Mucosa of descending colon (tissue), 3 donors: ENCODE measurements around the gene CMC4. TPM values are rescaled to one million over a fixed set of nuclear protein-coding genes. Genes with fewer than 3 reads are reported as not detected.

Experiments used
- ATAC-seq: fragments of 200-7000 bp; cut with Tn5 transposase; one replicate; pipeline ENCODE4 v1.9.1; 2020; ENCODE audit warnings: mild to moderate bottlenecking, moderate library complexity
- DNase-seq, 3 donors: peaks; one replicate each; pipeline ENCODE4 v3.0.0-alpha.2; 2020
- H3K36me3 ChIP-seq: fragments of 200-600 bp; one replicate; pipeline ENCODE4 v1.8.0; 2021; ENCODE audit warnings: low read depth, mild to moderate bottlenecking
- H3K4me1 ChIP-seq: fragments of 200-600 bp; one replicate; pipeline ENCODE4 v1.8.0; 2021; ENCODE audit warnings: low read depth, mild to moderate bottlenecking
- H3K4me3 ChIP-seq: fragments of 200-600 bp; one replicate; pipeline ENCODE4 v1.8.0; 2021; ENCODE audit warnings: mild to moderate bottlenecking
- H3K9me3 ChIP-seq: fragments of 200-600 bp; one replicate; pipeline ENCODE4 v1.8.0; 2021; ENCODE audit warnings: mild to moderate bottlenecking
- CTCF ChIP-seq: fragments of 200-600 bp; IDR thresholded peaks from one replicate; pipeline ENCODE4 v1.8.0; 2022; ENCODE audit warnings: antibody characterized with exemption, mild to moderate bottlenecking
- intact Hi-C, 2 donors: fragments of 100-400 bp; cut with DNase I in 1 of 2; cut with micrococcal nuclease in 1 of 2; formaldehyde crosslinking; loops; one replicate each; pipeline versions ENCODE4 v1.11.0 to v1.11.1; 2022; cut with DNase I, micrococcal nuclease
- total RNA-seq, 3 donors: library from RNA; stranded (reverse); fragmentation: NEBNext Ultra II Directional in 2 of 3; extraction: Animal tissue kit (Norgen Biotek cat#: 25700) in 2 of 3; gene quantifications; one replicate each; pipeline versions ENCODE4 v1.2.1 to v1.2.4, GENCODE V29; 2021 to 2023
- donor health status: DM: no; HTN: no; CAD: no; lungs with moderate emphysema.
- donor health status: DM: no; HTN: no; CAD: no.
- donor health status: DM: no; HTN: yes; CAD: no.

Gene CMC4
- total RNA-seq, 3 donors from 2014 or later, result 1.9 to 5.2 (median 4.8) TPM

- TF ChIP-seq CTCF, result no peak
- DNase-seq, result no peak
- Histone ChIP-seq H3K36me3 (no peaks in the 10 kb centered on the region), H3K4me3 (no peak overlapping the region), H3K9me3 (no peaks in the 10 kb centered on the region), H3K4me1 (no peaks in the 10 kb centered on the region)
- ATAC-seq, result no peak
- intact Hi-C loops, result no loop called here
Measured at GRCh38 chrX:155026420-155026726, 44.6 kb downstream of the CMC4 start.

GRCh38 chrX:155023907-155024833 is 46.8 kb downstream of the CMC4 start:
- H3K4me3 ChIP-seq, result no peak overlapping the region
- intact Hi-C loops, result no loop called here
- no peak for TF ChIP-seq CTCF
- H3K36me3 ChIP-seq, result no peaks in the 10 kb centered on the region
- no peak for DNase-seq
- no peaks in the 10 kb centered on the region for H3K4me1 ChIP-seq
- H3K9me3 ChIP-seq, result no peaks in the 10 kb centered on the region
- no peak for ATAC-seq

- Histone ChIP-seq H3K36me3 (no peaks in the 10 kb centered on the region), H3K4me3 (no peak within 1 kb of the TSS), H3K9me3 (no peaks in the 10 kb centered on the region), H3K4me1 (no peaks in the 10 kb centered on the region)
- no peak for TF ChIP-seq CTCF
- intact Hi-C loops, result no loop called here
- DNase-seq (no peak), ATAC-seq (no peak)
Measured at GRCh38 chrX:155022585-155022984, 48.4 kb downstream of the CMC4 start, which contains the start of gene F8. Gene F8 (minus strand): TSS chrX:155022723. CDS start chrX:155022552, 171 bp downstream.

GRCh38 chrX:155020591-155020990 is 50.3 kb downstream of the CMC4 start:
- intact Hi-C loops, result no loop called here
- no peak for TF ChIP-seq CTCF
- H3K36me3 ChIP-seq, result no peaks in the 10 kb centered on the region
- no peaks in the 10 kb centered on the region for H3K4me1 ChIP-seq
- ATAC-seq (no peak), DNase-seq (no peak)
- no peaks in the 10 kb centered on the region for H3K9me3 ChIP-seq
- H3K4me3 ChIP-seq, result no peak overlapping the region

Other genes starting within 250 kb of the CMC4 start
- gene SMIM9, start 236.5 kb downstream of the CMC4 start, total RNA-seq, result not detected
- gene F8A1, start 184.8 kb downstream of the CMC4 start, total RNA-seq, result 10 to 100 TPM; 27.8 to 45.8 (median 31.2) TPM
- 10 to 100 TPM in 1 of 3 donors, 1 to 10 TPM in 2; 2.8 to 14.0 (median 5.4) TPM for gene F8, start 48.4 kb downstream of the CMC4 start, total RNA-seq
- 10 to 100 TPM; 48.9 to 92.8 (median 53.3) TPM for gene FUNDC2, start 44.3 kb downstream of the CMC4 start, total RNA-seq
- gene MTCP1, start within 50 bp of the CMC4 start, total RNA-seq, result 10 to 100 TPM; 11.7 to 22.3 (median 20.1) TPM
- gene BRCC3, start 372 bp upstream of the CMC4 start, total RNA-seq, result 10 to 100 TPM; 28.5 to 35.7 (median 32.0) TPM
- gene VBP1, start 145.3 kb upstream of the CMC4 start, total RNA-seq, result 10 to 100 TPM; 27.4 to 36.7 (median 32.8) TPM
- under 1 TPM; 0.17 to 0.79 (median 0.27) TPM for gene RAB39B, start 193.4 kb upstream of the CMC4 start, total RNA-seq